GM23248 (cell line): ENCODE data around the gene FRMD3. TPM values are rescaled to one million over a fixed set of nuclear protein-coding genes. Genes with fewer than 3 reads are reported as not detected.
"Not testable (repeated sequence)": the region's sequence is repeated elsewhere in the genome, so short reads cannot be mapped to it uniquely, and the experiment has no call there.

Experiments
- DNase-seq: peaks from one replicate; pipeline ENCODE4 v3.0.0-alpha.2; 2015
- H2AFZ ChIP-seq: fragments of 200-600 bp; sonication (generic); 2 replicates; pipeline ENCODE4 v1.6.1; 2016; ENCODE audit warnings: antibody characterized with exemption
- H3F3A ChIP-seq: fragments of 200-600 bp; sonication (generic); 2 replicates; pipeline ENCODE4 v1.6.1; 2016; ENCODE audit warnings: mild to moderate bottlenecking, antibody characterized with exemption, mixed run types; ENCODE audit not compliant: insufficient read depth
- H3K27ac ChIP-seq: fragments of 200-600 bp; sonication (generic); 2 replicates; pipeline ENCODE4 v1.5.1; 2016; ENCODE audit warnings: mild to moderate bottlenecking
- H3K27me3 ChIP-seq: fragments of 200-600 bp; sonication (generic); replicated peaks from 2 replicates; pipeline ENCODE4 v1.6.1; 2016; ENCODE audit warnings: mild to moderate bottlenecking; ENCODE audit not compliant: insufficient read depth
- H3K36me3 ChIP-seq: fragments of 200-600 bp; sonication (generic); 2 replicates; pipeline ENCODE4 v1.6.1; 2016; ENCODE audit warnings: low read depth, mild to moderate bottlenecking
- H3K4me1 ChIP-seq: fragments of 200-600 bp; sonication (generic); 2 replicates; pipeline ENCODE4 v1.6.1; 2016; ENCODE audit warnings: mild to moderate bottlenecking; ENCODE audit not compliant: insufficient read depth
- H3K4me2 ChIP-seq: fragments of 200-600 bp; sonication (generic); one replicate; pipeline ENCODE4 v1.6.1; 2016; ENCODE audit warnings: mild to moderate bottlenecking; ENCODE audit not compliant: unreplicated experiment
- H3K4me3 ChIP-seq: fragments of 200-600 bp; sonication (generic); 2 replicates; pipeline ENCODE4 v1.5.1; 2016; ENCODE audit warnings: mild to moderate bottlenecking
- H3K79me2 ChIP-seq: fragments of 200-600 bp; sonication (generic); 2 replicates; pipeline ENCODE4 v1.6.1; 2016; ENCODE audit warnings: mild to moderate bottlenecking; ENCODE audit not compliant: insufficient read depth
- H3K9ac ChIP-seq: fragments of 200-600 bp; sonication (generic); 2 replicates; pipeline ENCODE4 v1.6.1; 2016; ENCODE audit warnings: mild to moderate bottlenecking
- H3K9me2 ChIP-seq: fragments of 200-600 bp; sonication (generic); 2 replicates; pipeline ENCODE4 v1.6.1; 2016; ENCODE audit warnings: mixed run types, mild to moderate bottlenecking, moderate library complexity; ENCODE audit not compliant: insufficient read depth
- H3K9me3 ChIP-seq: fragments of 200-600 bp; sonication (generic); one replicate; pipeline ENCODE4 v1.6.1; 2017; ENCODE audit warnings: low read depth
- H4K20me1 ChIP-seq: fragments of 200-600 bp; sonication (generic); 2 replicates; pipeline ENCODE4 v1.6.0; 2016; ENCODE audit not compliant: insufficient read depth
- EZH2 ChIP-seq: fragments of 200-600 bp; sonication (generic); IDR thresholded peaks from 2 replicates; pipeline ENCODE4 v1.6.1; 2018; ENCODE audit warnings: antibody characterized with exemption, mild to moderate bottlenecking; ENCODE audit not compliant: insufficient read depth, poor library complexity, severe bottlenecking
- EZH2phosphoT487 ChIP-seq: fragments of 200-600 bp; sonication (generic); IDR thresholded peaks from 2 replicates; pipeline ENCODE4 v1.6.1; 2018; ENCODE audit warnings: antibody characterized with exemption, moderate library complexity, mild to moderate bottlenecking, low read depth; ENCODE audit not compliant: insufficient read depth
- WGBS, 2 experiments: methylation state at CpG; one replicate each; pipeline ENCODE4 v1.1.6; 2015 to 2017; ENCODE audit warnings: low lambda C conversion rate in 2 of 2, low coverage in 1 of 2; ENCODE audit errors: missing lambda C conversion rate in 2 of 2; 5-methylcytosine and 5-hydroxymethylcytosine counted together
- in situ Hi-C: fragments of 300-500 bp; cut with MboI; formaldehyde crosslinking; loops from 2 replicates; pipeline ENCODE4 v1.15.0; 2020
- polyA plus RNA-seq: library from polyadenylated mRNA; unstranded; fragments of >200 nt; fragmentation: Nextera tagmentation; extraction: Ambion mirVana; gene quantifications from 2 replicates; pipeline ENCODE4 v1.2.1, GENCODE V29; 2016
- total RNA-seq: library from RNA; depleted of rRNA; stranded (reverse); fragments of >200 nt; shearing (Covaris generic); gene quantifications from 2 replicates; pipeline ENCODE4 v1.2.3, GENCODE V29; 2014

FRMD3 gene
- total and polyA plus RNA-seq, 2 experiments from 2014 or later = 0.32 to 0.66 TPM

DNA sequence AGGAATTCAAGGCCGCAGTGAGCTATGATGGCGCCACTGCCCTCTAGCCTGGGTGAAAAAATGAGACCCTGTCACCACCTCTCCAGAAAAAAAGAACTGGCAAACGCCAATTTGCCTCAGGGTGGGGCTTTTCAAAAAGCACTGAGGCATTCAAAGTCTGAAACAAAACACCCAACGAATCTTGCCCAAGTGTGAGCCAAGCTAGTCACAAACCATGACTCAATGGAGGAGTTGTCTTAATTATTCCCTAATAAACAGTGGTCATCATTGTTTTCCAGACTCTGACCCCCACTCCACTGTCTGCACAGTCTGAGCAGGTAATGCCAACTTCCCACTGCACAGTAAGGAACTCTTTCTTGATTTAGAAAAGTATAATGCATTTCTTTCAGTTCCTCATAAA lies 16.8 kb downstream of the FRMD3 start:
- H3K9me3 ChIP-seq = no peaks in the 10 kb centered on the region
- no peaks in the 10 kb centered on the region for H3K4me1 ChIP-seq
- H3K27ac ChIP-seq = no peak overlapping the region
- H3K9me2 ChIP-seq = peaks cover 5% of the 10 kb centered on the region; the same call in 1 of the 2 replicates
- H3K9ac ChIP-seq = no peak overlapping the region
- TF ChIP-seq EZH2 (no peak), EZH2phosphoT487 (no peak)
- no peaks in the 10 kb centered on the region for H3F3A ChIP-seq
- H3K27me3 ChIP-seq = no peaks in the 10 kb centered on the region
- no peak overlapping the region for H3K4me2 ChIP-seq
- 62 to 64% methylated on average over 4 of the region's 4 CpGs for WGBS, 2 experiments
- in situ Hi-C loops = no loop called here
- DNase-seq = no peak
- H4K20me1 ChIP-seq = no peaks in the 10 kb centered on the region
- H3K36me3 ChIP-seq = no peaks in the 10 kb centered on the region
- no peak overlapping the region for H2AFZ ChIP-seq
- H3K4me3 ChIP-seq = no peak overlapping the region
- no peaks in the 10 kb centered on the region for H3K79me2 ChIP-seq

DNA sequence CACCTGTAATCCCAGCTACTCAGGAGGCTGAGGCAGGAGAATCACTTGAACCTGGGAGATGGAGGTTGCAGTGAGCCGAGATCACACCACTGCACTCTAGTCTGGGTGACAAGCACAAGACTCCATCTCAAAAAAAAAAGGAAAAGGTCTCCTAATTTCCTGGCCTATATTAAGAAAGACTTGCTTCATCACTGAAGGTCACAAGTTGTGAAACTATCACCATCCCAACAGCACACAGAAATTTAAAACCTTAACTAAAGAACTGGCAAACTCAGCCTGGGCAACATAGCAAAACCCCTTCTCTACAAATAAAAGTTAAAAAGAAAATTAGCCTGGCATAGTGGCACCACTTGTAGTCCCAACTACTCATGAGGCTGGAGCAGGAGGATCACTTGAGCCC lies 17.2 kb downstream of the FRMD3 start:
- no peaks in the 10 kb centered on the region for H4K20me1 ChIP-seq
- no peak overlapping the region for H3K27ac ChIP-seq
- H3F3A ChIP-seq = no peaks in the 10 kb centered on the region
- H2AFZ ChIP-seq = no peak overlapping the region
- H3K4me3 ChIP-seq = no peak overlapping the region
- no peak overlapping the region for H3K9ac ChIP-seq
- peaks cover 5% of the 10 kb centered on the region; the same call in 1 of the 2 replicates for H3K9me2 ChIP-seq
- H3K79me2 ChIP-seq = no peaks in the 10 kb centered on the region
- TF ChIP-seq EZH2 (no peak), EZH2phosphoT487 (no peak)
- no peaks in the 10 kb centered on the region for H3K4me1 ChIP-seq
- no peak for DNase-seq
- no peak overlapping the region for H3K4me2 ChIP-seq
- no peaks in the 10 kb centered on the region for H3K9me3 ChIP-seq
- H3K27me3 ChIP-seq = no peaks in the 10 kb centered on the region
- no peaks in the 10 kb centered on the region for H3K36me3 ChIP-seq
- in situ Hi-C loops = no loop called here
- WGBS, 2 experiments = 100% methylated on average over 1 of the region's 1 CpG

DNA sequence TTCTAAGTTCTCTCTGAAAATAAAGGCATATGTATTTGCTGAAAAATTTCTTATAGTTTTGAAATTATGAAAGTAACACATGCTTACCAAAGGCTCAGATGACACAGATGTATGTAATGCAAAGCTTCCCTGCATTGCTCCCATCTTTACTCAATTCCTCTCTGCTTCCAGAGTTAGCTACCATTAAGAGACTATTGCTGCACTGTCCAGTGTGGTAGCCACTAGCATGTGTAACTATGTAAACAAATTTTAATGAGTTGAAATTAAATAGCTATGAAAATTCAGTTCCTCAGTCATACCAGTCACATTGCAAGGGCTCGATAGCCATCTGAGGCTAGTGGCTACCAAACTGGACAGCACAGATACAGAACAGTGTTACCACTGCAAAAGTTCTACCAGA lies 17.9 kb downstream of the FRMD3 start:
- Histone ChIP-seq H3K79me2 (no peaks in the 10 kb centered on the region), H4K20me1 (no peaks in the 10 kb centered on the region), H2AFZ (no peak overlapping the region), H3K27me3 (no peaks in the 10 kb centered on the region), H3K4me2 (no peak overlapping the region), H3K4me3 (no peak overlapping the region), H3K9ac (no peak overlapping the region), H3K27ac (no peak overlapping the region), H3K36me3 (no peaks in the 10 kb centered on the region), H3K9me2 (peaks cover 5% of the 10 kb centered on the region; the same call in 1 of the 2 replicates), H3F3A (no peaks in the 10 kb centered on the region), H3K9me3 (no peaks in the 10 kb centered on the region), H3K4me1 (no peaks in the 10 kb centered on the region)
- 89% methylated on average over 1 of the region's 1 CpG for WGBS, 2 experiments
- in situ Hi-C loops = no loop called here
- no peak for DNase-seq
- TF ChIP-seq EZH2phosphoT487 (no peak), EZH2 (no peak)

DNA sequence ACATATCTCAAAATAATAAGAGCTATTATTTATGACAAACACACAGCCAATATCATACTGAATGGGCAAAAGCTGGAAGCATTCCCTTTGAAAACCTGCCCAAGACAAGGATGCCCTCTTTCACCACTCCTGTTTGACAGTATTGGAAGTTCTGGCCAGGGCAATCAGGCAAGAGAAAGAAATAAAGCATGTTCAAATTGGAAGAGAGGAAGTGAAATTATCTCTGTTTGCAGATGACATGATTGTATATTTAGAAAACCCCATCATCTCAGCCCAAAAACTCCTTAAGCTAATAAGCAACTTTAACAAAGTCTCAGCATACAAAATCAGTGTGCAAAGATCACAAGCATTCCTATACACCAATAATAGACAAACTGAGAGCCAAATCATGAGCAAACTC lies 20.2 kb downstream of the FRMD3 start:
- H3K36me3 ChIP-seq, H4K20me1 ChIP-seq, H3K27me3 ChIP-seq, H3K4me2 ChIP-seq, H3K9ac ChIP-seq, H3F3A ChIP-seq, H3K9me2 ChIP-seq, H2AFZ ChIP-seq, H3K4me3 ChIP-seq, H3K79me2 ChIP-seq, in situ Hi-C loops, H3K9me3 ChIP-seq, DNase-seq, H3K4me1 ChIP-seq, H3K27ac ChIP-seq: not testable (repeated sequence)

DNA sequence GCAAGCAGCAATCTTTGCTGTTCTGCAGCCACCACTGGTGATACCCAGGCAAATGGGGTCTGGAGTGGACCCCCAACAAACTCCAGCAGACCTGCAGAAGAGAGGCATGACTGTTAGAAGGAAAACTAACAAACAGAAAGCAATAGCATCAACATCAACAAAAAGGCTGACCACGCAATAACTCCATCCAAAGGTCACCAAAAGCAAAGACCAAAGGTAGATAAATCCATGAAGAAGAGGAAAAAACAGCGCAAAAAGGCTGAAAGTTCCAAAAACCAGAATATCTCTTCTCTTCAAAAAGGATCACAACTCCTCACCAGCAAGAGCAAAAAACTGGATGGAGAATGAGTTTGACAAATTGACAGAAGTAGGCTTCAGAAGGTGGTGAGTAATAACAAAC lies 23.4 kb downstream of the FRMD3 start:
- Histone ChIP-seq H3K4me3 (no peak overlapping the region), H3K27me3 (no peaks in the 10 kb centered on the region), H3K79me2 (no peaks in the 10 kb centered on the region), H4K20me1 (no peaks in the 10 kb centered on the region), H3K27ac (no peak overlapping the region), H3K9me3 (no peaks in the 10 kb centered on the region), H3K4me2 (no peak overlapping the region), H3K9ac (no peak overlapping the region), H3F3A (no peaks in the 10 kb centered on the region), H2AFZ (no peak overlapping the region), H3K36me3 (no peaks in the 10 kb centered on the region), H3K9me2 (no peaks in the 10 kb centered on the region), H3K4me1 (peaks cover 8% of the 10 kb centered on the region; the same call in 1 of the 2 replicates)
- DNase-seq = no peak
- TF ChIP-seq EZH2 = no peak
- TF ChIP-seq EZH2phosphoT487 = no peak
- in situ Hi-C loops = no loop called here
- 95 to 97% methylated on average over 2 of the region's 2 CpGs for WGBS, 2 experiments
